Endothelial cell of umbilical vein (primary cell): Measurements from ENCODE around the gene MYO1G. TPM values are rescaled to one million over a fixed set of nuclear protein-coding genes. Genes with fewer than 3 reads are reported as not detected.

ENCODE experiments used
- BruUV-seq: library from RNA; stranded (reverse); fragments of 400-500 nt; replicated peaks from 2 replicates; lab custom pipeline; 2021; lab: Mats Ljungman, UMichigan
- CTCF ChIA-PET: fragments of 300-600, 350-600 bp; sonication (Branson Sonifier 250); formaldehyde crosslinking; loops from one replicate; lab custom pipeline; 2021; ENCODE audit warnings: antibody characterized with exemption, inconsistent platforms; lab: Charles Lee
- POLR2A ChIA-PET: fragments of 300-600, 350-600 bp; sonication (Branson Sonifier 250); formaldehyde crosslinking; loops from one replicate; lab custom pipeline; 2021; ENCODE audit warnings: antibody characterized with exemption, inconsistent platforms; lab: Charles Lee
- DNase-seq: peaks from one replicate; pipeline ENCODE4 v3.0.0-alpha.2; 2011; ENCODE audit warnings: low read depth, low spot score
- FAIRE-seq: peaks from 2 replicates; lab custom pipeline; 2011; peaks lifted over from hg19 to GRCh38; lab: Jason Lieb, UNC
- H2AFZ ChIP-seq: 2 replicates; pipeline ENCODE4 v1.6.0; 2012; ENCODE audit warnings: low read depth, low read length, control low read depth, inconsistent platforms
- H3K27ac ChIP-seq: 2 replicates; pipeline ENCODE4 v1.5.1; 2011; ENCODE audit warnings: low read depth, mild to moderate bottlenecking, control low read depth, low read length, moderate library complexity; ENCODE audit not compliant: insufficient read depth
- H3K27me3 ChIP-seq, 2 experiments: 2 replicates each; pipeline versions ENCODE4 v1.6.0 to v1.6.1; 2011; ENCODE audit warnings: low read length in 2 of 2, mixed read lengths in 1 of 2; ENCODE audit not compliant: control insufficient read depth in 2 of 2, insufficient read depth in 2 of 2
- H3K36me3 ChIP-seq, 2 experiments: 2 replicates in 1 of 2; 3 replicates in 1 of 2; pipeline ENCODE4 v1.5.1; 2011; ENCODE audit warnings: low read length in 2 of 2, mild to moderate bottlenecking in 1 of 2, moderate library complexity in 1 of 2; ENCODE audit not compliant: control insufficient read depth in 2 of 2, insufficient read depth in 2 of 2; ENCODE audit errors: extremely low read depth in 1 of 2
- H3K4me1 ChIP-seq: 3 replicates; pipeline ENCODE4 v1.5.1; 2011; ENCODE audit warnings: mild to moderate bottlenecking, low read length; ENCODE audit not compliant: control insufficient read depth, insufficient read depth; ENCODE audit errors: extremely low read depth
- H3K4me2 ChIP-seq: 2 replicates; pipeline ENCODE4 v1.6.1; 2011; ENCODE audit warnings: low read length, control low read depth, mixed read lengths; ENCODE audit not compliant: insufficient read depth
- H3K4me3 ChIP-seq, 3 experiments: fragments of 200-600 bp in 1 of 3; sonication (generic), shearing (Covaris generic) in 1 of 3; replicated peaks in 1 of 3; 2 replicates each; pipeline ENCODE4 v1.5.1; 2011 to 2016; ENCODE audit warnings: control low read depth in 3 of 3, low read length in 3 of 3, mild to moderate bottlenecking in 2 of 3, inconsistent platforms in 1 of 3, low read depth in 1 of 3, moderate library complexity in 1 of 3; ENCODE audit not compliant: insufficient read depth in 1 of 3
- H3K79me2 ChIP-seq: 2 replicates; pipeline ENCODE4 v1.6.0; 2012; ENCODE audit warnings: low read length, inconsistent platforms; ENCODE audit not compliant: control insufficient read depth, insufficient read depth
- H3K9ac ChIP-seq: replicated peaks from 2 replicates; pipeline ENCODE3; 2011; ENCODE audit warnings: low read length, control low read depth; ENCODE audit not compliant: insufficient read depth; ENCODE audit errors: extremely low read depth
- H3K9me1 ChIP-seq: replicated peaks from 3 replicates; pipeline ENCODE4 v1.6.0; 2011; ENCODE audit warnings: mild to moderate bottlenecking, low read length; ENCODE audit not compliant: control insufficient read depth, insufficient read depth; ENCODE audit errors: extremely low read depth
- H3K9me3 ChIP-seq: replicated peaks from 2 replicates; pipeline ENCODE4 v1.5.1; 2012; ENCODE audit warnings: low read length, inconsistent platforms; ENCODE audit not compliant: control insufficient read depth, insufficient read depth
- H4K20me1 ChIP-seq: replicated peaks from 2 replicates; pipeline ENCODE3; 2011; ENCODE audit warnings: mild to moderate bottlenecking, low read length; ENCODE audit not compliant: control insufficient read depth, insufficient read depth; ENCODE audit errors: extremely low read depth
- CTCF ChIP-seq, 2 donors: IDR thresholded peaks; 1 replicate in 1 of 2; 2 replicates in 1 of 2; pipeline ENCODE4 v1.5.1; 2011; ENCODE audit warnings: low read length in 2 of 2, mild to moderate bottlenecking in 2 of 2, moderate library complexity in 2 of 2, control low read depth in 1 of 2, inconsistent platforms in 1 of 2, low read depth in 1 of 2; ENCODE audit not compliant: insufficient read depth in 1 of 2; ENCODE audit errors: extremely low read depth in 1 of 2
- EZH2 ChIP-seq: IDR thresholded peaks from 2 replicates; pipeline ENCODE4 v1.6.1; 2012; ENCODE audit warnings: borderline replicate concordance, low read depth, mild to moderate bottlenecking, moderate library complexity, low read length, inconsistent platforms; ENCODE audit not compliant: severe bottlenecking
- JUN ChIP-seq: IDR thresholded peaks from 2 replicates; pipeline ENCODE4 v1.6.1; 2011; ENCODE audit warnings: borderline replicate concordance, low read depth; ENCODE audit not compliant: insufficient read length, insufficient read depth
- MAX ChIP-seq: IDR thresholded peaks from 2 replicates; pipeline ENCODE4 v1.6.1; 2011; ENCODE audit not compliant: insufficient read depth, insufficient read length
- MYC ChIP-seq: IDR thresholded peaks from one replicate; pipeline ENCODE4 v1.6.1; 2011; ENCODE audit warnings: mild to moderate bottlenecking, low read depth, low read length
- POLR2A ChIP-seq: IDR thresholded peaks from 2 replicates; pipeline ENCODE4 v1.6.1; 2012; ENCODE audit warnings: low read depth, mild to moderate bottlenecking, control low read depth, low read length
- POLR2AphosphoS5 ChIP-seq: IDR thresholded peaks from 2 replicates; pipeline ENCODE4 v1.6.1; 2012; ENCODE audit warnings: low read depth, mild to moderate bottlenecking, control low read depth, low read length, moderate library complexity; ENCODE audit not compliant: insufficient read depth
- dilution Hi-C: fragments of 300-500 bp; cut with MboI; formaldehyde crosslinking; loops from one replicate; pipeline ENCODE4 v1.15.0; 2019; ENCODE audit warnings: low sequenced_read_pairs; ENCODE audit not compliant: extremely low pct_ligation_motif_present
- intact Hi-C: fragments of 100-400 bp; cut with micrococcal nuclease; formaldehyde crosslinking; loops from one replicate; pipeline ENCODE4 v1.10.0; 2022
- polyA plus RNA-seq, 4 experiments: library from polyadenylated mRNA; depleted of rRNA in 3 of 4; stranded (reverse) in 3 of 4; unstranded in 1 of 4; fragments of >200 nt; gene quantifications; 2 replicates each; pipeline versions ENCODE4 v1.2.1 to v1.2.3, GENCODE V29; 2011 to 2012; ENCODE audit warnings: missing spikeins in 1 of 4
- total RNA-seq: library from RNA; stranded (reverse); gene quantifications from 2 replicates; pipeline ENCODE4 v1.2.3, GENCODE V29; 2021

The MYO1G gene
- total and polyA plus RNA-seq, 2 donors (not counting 3 experiments of a cell fraction or from before 2014, with no cell fraction given) = 0.11 TPM; not detected in 1

- TF ChIP-seq CTCF (IDR thresholded peaks at IDR 0.05; ENCODE audit: extremely low read depth in 1 of 2, insufficient read depth in 1 of 2, low read depth in 1 of 2, low read length in 2 of 2) = no peak
- peak; percentile 98 for TF ChIP-seq POLR2A
- TF ChIP-seq EZH2 = no peak
- TF ChIP-seq POLR2AphosphoS5 = peak; percentile 100
- TF ChIP-seq JUN = peak; percentile 64
- peak; percentile 96 for TF ChIP-seq MYC
- peak; percentile 74 for TF ChIP-seq MAX
- Histone ChIP-seq H3K79me2 (peaks cover 30% of the 10 kb centered on the region), H3K4me2 (peak overlapping the region; percentile 77), H3K9ac (peak overlapping the region; percentile 95), H2AFZ (peak overlapping the region; percentile 76), H3K9me3 (no peaks in the 10 kb centered on the region), H3K27me3 (no peaks in the 10 kb centered on the region), H4K20me1 (no peaks in the 10 kb centered on the region), H3K4me1 (peaks cover 29% of the 10 kb centered on the region), H3K9me1 (no peaks in the 10 kb centered on the region), H3K4me3 (peak overlapping the region; percentile 42 to 81 (median 70)), H3K27ac (peak overlapping the region; percentile 88), H3K36me3 (peaks cover 12 to 21% of the 10 kb centered on the region in 2 experiments)
- peak; percentile 87 for FAIRE-seq
- dilution Hi-C loops (no loop called here), intact Hi-C loops (loop anchor here (1.0 kb wide), 2 partner anchors 13 to 125 kb away; partner anchors contain the start of gene TBRG4)
- ChIA-PET POLR2A (interaction anchor here (0.6 to 2.2 kb wide), 6 partner anchors 11 to 866 kb away, joined by 3 to 14 read pairs (median 5); partner anchors contain the start of gene CCM2), CTCF (interaction anchor here (1.0 to 1.4 kb wide), 5 partner anchors 13 to 149 kb away, joined by 4 to 15 read pairs (median 5); partner anchors contain the start of gene CCM2)
- no TSS peak for BruUV-seq
- peak; percentile 94 for DNase-seq
Observed at GRCh38 chr7:44986218-44987053, 7.6 kb upstream of the MYO1G start.
